GM23248 (cell line): ENCODE data around the gene VWA8. TPM values are rescaled to one million over a fixed set of nuclear protein-coding genes. Genes with fewer than 3 reads are reported as not detected.

Source experiments
- DNase-seq: peaks from one replicate; pipeline ENCODE4 v3.0.0-alpha.2; 2015
- H2AFZ ChIP-seq: fragments of 200-600 bp; sonication (generic); 2 replicates; pipeline ENCODE4 v1.6.1; 2016; ENCODE audit warnings: antibody characterized with exemption
- H3F3A ChIP-seq: fragments of 200-600 bp; sonication (generic); 2 replicates; pipeline ENCODE4 v1.6.1; 2016; ENCODE audit warnings: mild to moderate bottlenecking, antibody characterized with exemption, mixed run types; ENCODE audit not compliant: insufficient read depth
- H3K27ac ChIP-seq: fragments of 200-600 bp; sonication (generic); 2 replicates; pipeline ENCODE4 v1.5.1; 2016; ENCODE audit warnings: mild to moderate bottlenecking
- H3K27me3 ChIP-seq: fragments of 200-600 bp; sonication (generic); replicated peaks from 2 replicates; pipeline ENCODE4 v1.6.1; 2016; ENCODE audit warnings: mild to moderate bottlenecking; ENCODE audit not compliant: insufficient read depth
- H3K36me3 ChIP-seq: fragments of 200-600 bp; sonication (generic); 2 replicates; pipeline ENCODE4 v1.6.1; 2016; ENCODE audit warnings: low read depth, mild to moderate bottlenecking
- H3K4me1 ChIP-seq: fragments of 200-600 bp; sonication (generic); 2 replicates; pipeline ENCODE4 v1.6.1; 2016; ENCODE audit warnings: mild to moderate bottlenecking; ENCODE audit not compliant: insufficient read depth
- H3K4me2 ChIP-seq: fragments of 200-600 bp; sonication (generic); one replicate; pipeline ENCODE4 v1.6.1; 2016; ENCODE audit warnings: mild to moderate bottlenecking; ENCODE audit not compliant: unreplicated experiment
- H3K4me3 ChIP-seq: fragments of 200-600 bp; sonication (generic); 2 replicates; pipeline ENCODE4 v1.5.1; 2016; ENCODE audit warnings: mild to moderate bottlenecking
- H3K79me2 ChIP-seq: fragments of 200-600 bp; sonication (generic); 2 replicates; pipeline ENCODE4 v1.6.1; 2016; ENCODE audit warnings: mild to moderate bottlenecking; ENCODE audit not compliant: insufficient read depth
- H3K9ac ChIP-seq: fragments of 200-600 bp; sonication (generic); 2 replicates; pipeline ENCODE4 v1.6.1; 2016; ENCODE audit warnings: mild to moderate bottlenecking
- H3K9me2 ChIP-seq: fragments of 200-600 bp; sonication (generic); 2 replicates; pipeline ENCODE4 v1.6.1; 2016; ENCODE audit warnings: mixed run types, mild to moderate bottlenecking, moderate library complexity; ENCODE audit not compliant: insufficient read depth
- H3K9me3 ChIP-seq: fragments of 200-600 bp; sonication (generic); one replicate; pipeline ENCODE4 v1.6.1; 2017; ENCODE audit warnings: low read depth
- H4K20me1 ChIP-seq: fragments of 200-600 bp; sonication (generic); 2 replicates; pipeline ENCODE4 v1.6.0; 2016; ENCODE audit not compliant: insufficient read depth
- EZH2 ChIP-seq: fragments of 200-600 bp; sonication (generic); IDR thresholded peaks from 2 replicates; pipeline ENCODE4 v1.6.1; 2018; ENCODE audit warnings: antibody characterized with exemption, mild to moderate bottlenecking; ENCODE audit not compliant: insufficient read depth, poor library complexity, severe bottlenecking
- EZH2phosphoT487 ChIP-seq: fragments of 200-600 bp; sonication (generic); IDR thresholded peaks from 2 replicates; pipeline ENCODE4 v1.6.1; 2018; ENCODE audit warnings: antibody characterized with exemption, moderate library complexity, mild to moderate bottlenecking, low read depth; ENCODE audit not compliant: insufficient read depth
- WGBS, 2 experiments: methylation state at CpG; one replicate each; pipeline ENCODE4 v1.1.6; 2015 to 2017; ENCODE audit warnings: low lambda C conversion rate in 2 of 2, low coverage in 1 of 2; ENCODE audit errors: missing lambda C conversion rate in 2 of 2; 5-methylcytosine and 5-hydroxymethylcytosine counted together
- in situ Hi-C: fragments of 300-500 bp; cut with MboI; formaldehyde crosslinking; loops from 2 replicates; pipeline ENCODE4 v1.15.0; 2020
- polyA plus RNA-seq: library from polyadenylated mRNA; unstranded; fragments of >200 nt; fragmentation: Nextera tagmentation; extraction: Ambion mirVana; gene quantifications from 2 replicates; pipeline ENCODE4 v1.2.1, GENCODE V29; 2016
- total RNA-seq: library from RNA; depleted of rRNA; stranded (reverse); fragments of >200 nt; shearing (Covaris generic); gene quantifications from 2 replicates; pipeline ENCODE4 v1.2.3, GENCODE V29; 2014

The VWA8 gene
- total and polyA plus RNA-seq, 2 experiments from 2014 or later, result 3.9 to 10.1 TPM

DNA sequence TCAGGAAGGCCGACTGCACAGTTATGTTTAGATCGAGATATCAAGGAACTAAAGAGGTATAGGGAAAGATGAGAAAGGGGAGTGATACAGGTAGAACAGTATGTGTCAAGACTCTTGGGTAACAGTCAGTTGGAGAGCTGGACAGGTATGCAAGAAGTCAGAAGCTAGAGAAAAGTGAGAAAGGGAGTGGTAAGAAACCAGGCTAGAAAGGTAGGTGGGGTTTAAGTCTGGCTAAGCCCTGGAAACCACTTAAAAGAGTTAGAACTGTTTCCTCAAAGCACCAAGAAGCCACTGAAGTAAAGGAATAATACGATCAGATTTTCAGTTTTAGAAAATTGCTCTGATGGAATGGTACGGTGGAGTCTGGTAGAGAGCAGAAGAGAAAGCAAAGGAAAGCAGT, 196.4 kb downstream of the VWA8 start:
- no peak overlapping the region for H3K9ac ChIP-seq
- no peaks in the 10 kb centered on the region for H3K79me2 ChIP-seq
- no peak overlapping the region for H3K4me2 ChIP-seq
- no peak overlapping the region for H3K27ac ChIP-seq
- no peaks in the 10 kb centered on the region for H3F3A ChIP-seq
- no peaks in the 10 kb centered on the region for H3K4me1 ChIP-seq
- 94 to 98% methylated on average over 4 of the region's 4 CpGs for WGBS, 2 experiments
- H3K9me3 ChIP-seq, result no peaks in the 10 kb centered on the region
- in situ Hi-C loops, result no loop called here
- no peaks in the 10 kb centered on the region for H4K20me1 ChIP-seq
- H2AFZ ChIP-seq, result no peak overlapping the region
- no peaks in the 10 kb centered on the region for H3K27me3 ChIP-seq
- H3K36me3 ChIP-seq, result no peaks in the 10 kb centered on the region
- no peak for TF ChIP-seq EZH2
- TF ChIP-seq EZH2phosphoT487, result no peak
- H3K9me2 ChIP-seq, result no peaks in the 10 kb centered on the region
- H3K4me3 ChIP-seq, result no peak overlapping the region
- no peak for DNase-seq

DNA sequence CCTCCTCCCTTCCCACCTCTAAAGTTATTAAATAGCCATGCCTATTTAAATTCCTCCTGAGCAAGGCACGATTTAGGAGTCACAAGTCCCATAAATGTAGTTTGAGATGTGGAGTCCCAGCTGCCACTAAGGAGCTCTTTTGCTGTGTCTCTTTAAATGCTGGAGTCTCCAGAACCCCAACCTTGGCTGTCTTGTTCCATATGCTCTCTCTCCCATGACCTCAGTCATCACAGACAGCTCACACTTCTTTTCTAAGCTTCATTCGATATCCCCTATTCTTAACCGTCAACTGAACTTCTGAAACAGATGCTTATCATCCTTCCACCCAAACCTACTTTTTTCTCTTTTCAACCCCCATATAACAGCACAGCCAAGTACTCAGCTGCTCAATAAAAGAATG, 197.1 kb downstream of the VWA8 start:
- Histone ChIP-seq H3K27ac (no peak overlapping the region), H4K20me1 (no peaks in the 10 kb centered on the region), H3K79me2 (no peaks in the 10 kb centered on the region), H3K27me3 (no peaks in the 10 kb centered on the region), H3K4me1 (no peaks in the 10 kb centered on the region), H3K9ac (no peak overlapping the region), H3F3A (no peaks in the 10 kb centered on the region), H3K4me2 (no peak overlapping the region), H3K9me3 (no peaks in the 10 kb centered on the region), H2AFZ (no peak overlapping the region), H3K4me3 (no peak overlapping the region), H3K36me3 (no peaks in the 10 kb centered on the region), H3K9me2 (no peaks in the 10 kb centered on the region)
- DNase-seq, result no peak
- in situ Hi-C loops, result no loop called here
- WGBS, 2 experiments, result 62 to 63% methylated on average over 3 of the region's 3 CpGs
- TF ChIP-seq EZH2 (no peak), EZH2phosphoT487 (no peak)

DNA sequence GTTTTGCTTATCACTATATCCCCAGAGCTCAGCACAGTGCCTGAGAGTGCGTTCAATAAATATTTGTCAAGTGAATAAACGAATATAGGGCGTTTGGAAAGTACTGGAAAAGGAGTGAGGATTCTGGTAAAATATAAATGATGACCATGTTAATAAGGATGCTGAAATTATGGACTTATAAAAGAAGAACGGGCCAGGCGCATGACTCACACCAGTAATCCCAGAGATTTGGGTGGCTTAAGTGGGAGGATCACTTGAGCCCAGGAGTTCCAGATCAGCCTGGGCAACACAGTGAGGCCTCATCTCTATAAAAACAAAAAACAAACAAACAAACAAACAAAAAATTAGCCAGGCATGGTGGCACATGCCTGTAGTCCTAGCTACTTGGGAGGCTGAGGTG, 198.1 kb downstream of the VWA8 start:
- Histone ChIP-seq H3K9ac (no peak overlapping the region), H3K36me3 (no peaks in the 10 kb centered on the region), H3K9me2 (no peaks in the 10 kb centered on the region), H3K4me2 (no peak overlapping the region), H3F3A (no peaks in the 10 kb centered on the region), H4K20me1 (no peaks in the 10 kb centered on the region), H3K79me2 (no peaks in the 10 kb centered on the region), H3K9me3 (no peaks in the 10 kb centered on the region), H3K27ac (no peak overlapping the region), H3K27me3 (no peaks in the 10 kb centered on the region), H3K4me1 (no peaks in the 10 kb centered on the region), H3K4me3 (no peak overlapping the region), H2AFZ (no peak overlapping the region)
- TF ChIP-seq EZH2 (no peak), EZH2phosphoT487 (no peak)
- 92 to 94% methylated on average over 5 of the region's 5 CpGs for WGBS, 2 experiments
- DNase-seq, result no peak
- in situ Hi-C loops, result no loop called here

DNA sequence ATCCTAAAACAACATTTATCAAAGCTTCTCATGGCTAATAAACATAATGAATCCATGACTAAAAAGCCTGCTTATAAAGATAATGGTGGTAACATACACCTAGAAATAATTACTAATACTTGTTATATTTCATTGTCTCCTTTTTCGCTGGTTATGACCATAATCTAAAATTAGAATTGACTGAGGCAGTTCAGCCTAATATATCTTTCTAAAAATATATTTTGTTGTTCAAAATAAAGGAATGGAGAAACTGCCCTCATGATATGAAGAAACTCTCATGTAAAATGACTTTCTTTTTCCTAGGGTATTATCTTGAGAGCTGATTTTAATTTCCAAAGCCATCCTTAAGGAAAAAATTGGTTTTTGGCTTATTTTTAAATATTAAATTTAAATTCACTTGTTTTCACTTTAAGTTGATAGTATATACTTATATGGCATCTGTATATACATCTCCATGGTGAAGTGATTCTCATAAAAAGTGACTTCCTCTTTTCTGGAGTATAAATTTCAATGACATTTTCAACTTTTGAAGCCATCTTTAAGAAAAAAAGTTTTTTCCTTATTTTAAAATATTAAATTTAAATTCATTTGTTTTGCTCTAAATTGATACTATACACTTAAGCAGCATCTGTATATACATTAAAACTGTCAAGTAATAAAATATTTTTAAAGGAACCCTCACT, 204.6 kb downstream of the VWA8 start:
- Histone ChIP-seq H3K36me3 (no peaks in the 10 kb centered on the region), H3F3A (peaks cover 4% of the 10 kb centered on the region; the same call in 1 of the 2 replicates)
- in situ Hi-C loops, result no loop called here

More for the DNA sequence above, 204.6 kb downstream of the VWA8 start:
- peaks cover 4% of the 10 kb centered on the region; the same call in 1 of the 2 replicates for H3K4me1 ChIP-seq
- no peak for DNase-seq
- H3K4me3 ChIP-seq, result no peak overlapping the region
- H3K9me2 ChIP-seq, result no peaks in the 10 kb centered on the region
- no peak overlapping the region for H3K27ac ChIP-seq
- 95 to 100% methylated on average over 1 of the region's 1 CpG for WGBS, 2 experiments
- no peak overlapping the region for H3K4me2 ChIP-seq
- no peak overlapping the region for H3K9ac ChIP-seq
- H3K79me2 ChIP-seq, result no peaks in the 10 kb centered on the region
- no peaks in the 10 kb centered on the region for H3K9me3 ChIP-seq
- H2AFZ ChIP-seq, result no peak overlapping the region
- H3K27me3 ChIP-seq, result no peaks in the 10 kb centered on the region
- TF ChIP-seq EZH2, result no peak
- no peaks in the 10 kb centered on the region for H4K20me1 ChIP-seq
